IPS-20b (cell line): Measurements from ENCODE around the gene IGFBP2.

Experiments
- H3K27ac ChIP-seq: one replicate; pipeline ENCODE4 v1.5.1; 2013; ENCODE audit warnings: low read length
- H3K27me3 ChIP-seq: 2 replicates; pipeline ENCODE4 v1.6.1; 2013; ENCODE audit warnings: mild to moderate bottlenecking, low read length, inconsistent platforms; ENCODE audit not compliant: insufficient read depth
- H3K36me3 ChIP-seq: 2 replicates; pipeline ENCODE4 v1.6.1; 2013; ENCODE audit warnings: low read depth, mild to moderate bottlenecking, inconsistent platforms, low read length, moderate library complexity; ENCODE audit not compliant: insufficient read depth
- H3K4me1 ChIP-seq: 2 replicates; pipeline ENCODE4 v1.6.1; 2013; ENCODE audit warnings: mild to moderate bottlenecking, control low read depth, inconsistent platforms, low read length, moderate library complexity; ENCODE audit not compliant: insufficient read depth
- H3K4me3 ChIP-seq: 2 replicates; pipeline ENCODE4 v1.5.1; 2013; ENCODE audit warnings: mild to moderate bottlenecking, low read length, inconsistent platforms
- H3K9ac ChIP-seq: 2 replicates; pipeline ENCODE4 v1.6.1; 2013; ENCODE audit warnings: low read depth, mild to moderate bottlenecking, inconsistent platforms, low read length, moderate library complexity
- H3K9me3 ChIP-seq: 2 replicates; pipeline ENCODE4 v1.6.1; 2013; ENCODE audit warnings: mild to moderate bottlenecking, low read depth, low read length, inconsistent platforms; ENCODE audit not compliant: insufficient read depth

Gene IGFBP2

DNA sequence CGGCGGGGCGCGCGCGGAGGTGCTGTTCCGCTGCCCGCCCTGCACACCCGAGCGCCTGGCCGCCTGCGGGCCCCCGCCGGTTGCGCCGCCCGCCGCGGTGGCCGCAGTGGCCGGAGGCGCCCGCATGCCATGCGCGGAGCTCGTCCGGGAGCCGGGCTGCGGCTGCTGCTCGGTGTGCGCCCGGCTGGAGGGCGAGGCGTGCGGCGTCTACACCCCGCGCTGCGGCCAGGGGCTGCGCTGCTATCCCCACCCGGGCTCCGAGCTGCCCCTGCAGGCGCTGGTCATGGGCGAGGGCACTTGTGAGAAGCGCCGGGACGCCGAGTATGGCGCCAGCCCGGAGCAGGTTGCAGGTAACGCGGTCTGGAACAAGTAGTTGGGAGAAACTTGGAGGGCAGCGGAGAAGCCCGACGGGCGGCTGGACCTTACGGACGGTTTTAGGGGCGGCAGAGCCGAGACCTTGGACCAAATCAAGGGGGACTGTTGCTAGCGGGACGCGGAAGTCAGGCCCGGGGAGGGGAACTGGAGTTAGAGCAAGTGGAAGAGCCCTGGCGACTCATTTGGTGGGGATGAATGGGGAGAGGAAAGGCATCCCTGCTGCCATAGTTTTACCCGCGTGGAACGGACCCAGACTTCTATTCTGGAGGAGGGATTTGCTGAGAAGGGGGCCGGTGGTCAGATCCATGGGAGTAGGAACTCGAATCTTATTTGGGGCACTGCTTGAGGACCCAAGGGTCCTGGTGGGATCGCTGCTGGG is 573 bp downstream of the IGFBP2 start:
- Histone ChIP-seq H3K27ac (no peak overlapping the region), H3K9ac (peak overlapping the region; percentile 86; the same call in 1 of the 2 replicates)

DNA sequence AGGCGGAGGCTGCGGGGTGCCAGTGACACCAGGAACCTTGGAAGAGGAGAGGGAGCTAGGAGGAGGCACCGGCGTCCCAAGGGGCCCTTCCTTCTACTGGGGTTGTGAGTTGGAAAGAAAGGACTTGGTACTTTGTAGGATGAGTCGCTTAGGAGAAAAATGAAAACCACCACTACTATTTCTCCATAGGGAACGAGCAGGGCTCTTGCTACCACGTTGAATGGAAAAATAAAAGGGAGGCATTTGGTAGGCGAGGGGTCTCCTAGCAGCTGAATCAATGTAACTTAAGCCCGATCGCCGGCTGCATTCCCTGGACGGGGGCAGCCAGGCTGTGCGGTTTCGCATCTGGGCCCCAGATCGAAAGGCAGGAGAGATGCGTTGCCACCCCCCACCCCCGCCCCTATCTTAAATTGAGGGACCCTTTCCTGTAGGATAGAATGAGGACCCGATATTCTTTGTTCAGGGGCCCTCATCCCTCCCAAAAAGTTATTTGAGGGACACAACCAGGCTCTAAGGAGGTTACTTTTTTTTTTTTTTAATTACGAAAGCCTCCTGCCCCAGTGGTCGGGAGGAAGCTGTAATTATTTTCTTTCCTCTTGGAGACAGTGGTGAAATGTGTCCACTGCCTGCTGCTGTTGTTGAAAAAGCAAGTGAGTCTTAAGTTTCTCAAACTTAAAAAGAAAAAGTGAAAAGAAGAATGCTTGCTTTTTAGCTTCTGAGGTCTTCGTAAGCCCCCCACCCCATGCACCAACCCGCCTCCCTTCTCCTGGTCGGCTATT is 1.3 kb downstream of the IGFBP2 start:
- H3K4me3 ChIP-seq: peak overlapping the region; percentile 96
- H3K27ac ChIP-seq: no peak overlapping the region
- H3K27me3 ChIP-seq: peaks cover 19% of the 10 kb centered on the region
- no peaks in the 10 kb centered on the region for H3K9me3 ChIP-seq
- H3K9ac ChIP-seq: peak overlapping the region; percentile 86; the same call in 1 of the 2 replicates
- peaks cover 9% of the 10 kb centered on the region; the same call in 1 of the 2 replicates for H3K36me3 ChIP-seq
- peaks cover 26% of the 10 kb centered on the region for H3K4me1 ChIP-seq

More for the DNA sequence above, 573 bp downstream of the IGFBP2 start:
- H3K27me3 ChIP-seq: peaks cover 19% of the 10 kb centered on the region
- peaks cover 5% of the 10 kb centered on the region; the same call in 1 of the 2 replicates for H3K36me3 ChIP-seq
- peaks cover 26% of the 10 kb centered on the region for H3K4me1 ChIP-seq
- peak overlapping the region; percentile 96 for H3K4me3 ChIP-seq
- no peaks in the 10 kb centered on the region for H3K9me3 ChIP-seq

DNA sequence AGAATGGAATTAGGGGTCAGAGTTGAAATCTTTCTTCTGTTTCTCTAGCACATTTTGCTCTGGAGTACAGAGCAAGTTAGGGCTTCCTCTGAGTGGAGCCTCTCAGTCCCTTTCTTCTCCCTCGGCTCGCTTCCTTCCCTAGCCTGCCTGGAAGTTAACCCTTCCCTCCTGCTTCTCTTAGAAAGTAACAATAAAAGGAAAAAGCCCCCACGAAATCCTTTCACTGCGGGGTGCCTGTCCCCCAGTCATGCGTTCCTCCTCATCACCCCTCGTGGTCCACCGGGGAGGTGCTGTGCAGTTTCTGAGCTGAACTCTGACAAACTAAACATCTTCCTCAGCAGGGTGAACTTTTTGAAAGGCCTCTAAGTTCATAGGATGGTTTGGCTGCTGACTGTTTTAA is 2.0 kb downstream of the IGFBP2 start:
- H3K27me3 ChIP-seq: peaks cover 19% of the 10 kb centered on the region
- peak overlapping the region; percentile 96 for H3K4me3 ChIP-seq
- peak overlapping the region; percentile 86; the same call in 1 of the 2 replicates for H3K9ac ChIP-seq
- no peak overlapping the region for H3K27ac ChIP-seq
- no peaks in the 10 kb centered on the region for H3K9me3 ChIP-seq
- H3K36me3 ChIP-seq: peaks cover 14% of the 10 kb centered on the region
- H3K4me1 ChIP-seq: peaks cover 26% of the 10 kb centered on the region

DNA sequence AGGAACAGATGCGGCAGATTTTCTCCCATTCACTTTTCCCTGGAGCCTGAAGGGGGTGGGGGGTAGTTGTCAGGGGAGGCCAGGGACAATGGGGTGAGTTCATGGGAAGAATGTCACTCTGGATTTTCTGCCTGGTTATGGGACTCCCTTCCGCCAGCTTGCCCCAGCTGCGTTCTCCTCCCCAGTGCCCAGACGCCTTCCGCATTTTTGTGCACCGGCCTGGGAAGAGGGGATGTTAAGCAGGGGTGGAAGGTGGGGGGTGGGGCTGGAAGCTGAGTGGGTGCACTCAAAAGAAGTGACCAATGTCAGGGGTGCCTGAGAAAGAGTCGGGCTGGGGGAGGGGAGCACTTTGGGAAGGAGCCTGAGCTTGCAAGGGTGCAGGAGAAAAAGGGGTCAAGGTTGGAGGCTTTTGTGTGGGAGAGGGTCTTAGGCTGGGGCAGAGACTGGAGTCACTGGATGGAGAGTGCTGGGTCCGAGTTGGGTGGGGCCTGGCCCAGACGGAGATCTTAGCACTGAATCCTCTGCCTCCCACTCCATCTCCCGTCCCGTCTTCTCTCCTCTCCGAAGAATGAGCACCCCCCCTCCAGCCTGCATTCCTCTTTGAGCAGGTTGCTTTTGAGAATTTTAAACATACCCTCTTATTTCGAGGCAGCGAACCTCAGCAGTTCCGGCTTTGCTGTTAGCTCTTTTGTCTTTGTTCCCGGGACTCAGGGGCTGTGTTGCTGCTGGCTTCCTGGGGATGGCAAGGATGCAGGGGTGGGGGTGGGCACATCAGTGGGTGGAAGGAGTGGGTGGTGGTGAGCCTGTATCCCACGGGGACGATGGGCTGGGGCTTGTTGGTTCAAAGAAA is 2.7 kb downstream of the IGFBP2 start:
- H3K4me3 ChIP-seq: peak overlapping the region; percentile 96

DNA sequence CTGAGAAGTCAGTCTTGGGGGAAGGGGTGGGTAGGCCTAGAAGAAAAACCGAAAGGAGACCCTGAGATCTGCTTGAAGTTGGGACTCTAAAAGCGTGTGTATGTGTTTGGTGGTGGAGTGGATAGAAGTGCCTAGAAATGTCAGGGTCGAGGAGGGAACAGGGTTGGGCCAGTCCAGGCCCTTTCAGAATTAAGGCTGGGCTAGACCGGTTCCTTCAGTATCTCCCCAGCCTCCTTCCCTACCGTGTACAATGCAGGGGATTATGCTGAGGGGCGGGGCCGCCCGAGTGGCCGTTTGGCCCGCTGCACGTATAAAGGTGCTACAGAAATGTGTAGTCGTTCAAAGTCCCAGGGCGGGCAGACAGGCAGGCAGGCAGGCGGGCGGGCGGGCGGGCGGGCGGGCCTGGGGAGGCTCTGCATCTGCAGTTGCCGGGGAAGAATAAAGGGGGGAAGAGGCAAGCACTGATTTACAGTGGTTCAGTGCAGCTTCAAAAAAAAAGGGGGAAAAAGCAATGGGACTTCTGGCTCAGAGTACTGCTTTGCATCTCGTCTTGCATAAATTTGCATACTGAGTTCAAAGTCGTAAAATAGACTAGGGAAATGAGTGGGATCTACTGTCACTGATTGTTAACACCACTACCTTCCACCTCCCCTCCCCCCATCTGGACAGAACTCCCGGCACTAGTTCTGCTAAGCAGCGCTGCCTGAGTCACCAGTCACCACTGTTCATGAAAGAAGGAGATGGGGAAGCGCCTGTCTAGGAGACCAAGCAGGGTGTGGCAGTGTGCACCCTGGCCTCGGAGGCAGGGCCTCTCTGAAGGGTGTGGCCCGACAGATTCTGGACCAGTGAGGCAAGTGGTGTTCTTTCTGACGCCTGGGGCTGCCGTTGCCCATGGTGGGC is 3.6 kb downstream of the IGFBP2 start:
- Histone ChIP-seq H3K36me3 (peaks cover 25% of the 10 kb centered on the region), H3K27me3 (peaks cover 17% of the 10 kb centered on the region), H3K4me3 (peak overlapping the region; percentile 96), H3K9ac (peak overlapping the region; percentile 86; the same call in 1 of the 2 replicates), H3K9me3 (no peaks in the 10 kb centered on the region), H3K27ac (peak overlapping the region; percentile 66), H3K4me1 (peaks cover 24% of the 10 kb centered on the region)

More for the DNA sequence above, 2.7 kb downstream of the IGFBP2 start:
- Histone ChIP-seq H3K9ac (peak overlapping the region; percentile 86; the same call in 1 of the 2 replicates), H3K36me3 (peaks cover 22% of the 10 kb centered on the region), H3K27ac (peak overlapping the region; percentile 66), H3K9me3 (no peaks in the 10 kb centered on the region), H3K27me3 (peaks cover 19% of the 10 kb centered on the region), H3K4me1 (peaks cover 24% of the 10 kb centered on the region)

DNA sequence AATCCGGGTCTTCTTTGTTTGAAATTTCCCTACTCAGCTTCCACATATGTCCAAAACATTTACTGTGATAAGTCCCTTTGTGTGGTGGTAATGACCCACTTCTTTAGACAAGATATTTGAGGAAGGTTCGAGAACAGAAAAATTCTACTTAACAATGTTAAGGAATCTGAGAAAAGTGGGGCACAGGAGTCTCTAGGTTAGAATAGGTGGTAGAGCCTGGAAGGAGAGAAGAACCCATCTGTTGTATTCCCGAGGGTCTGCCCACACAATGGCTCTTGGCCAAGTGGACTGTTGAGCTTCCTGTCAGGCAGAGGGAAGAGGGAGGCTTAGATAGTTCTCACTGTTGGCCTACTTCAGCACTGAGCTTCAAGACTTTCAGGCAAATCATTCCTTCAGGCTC is 4.3 kb downstream of the IGFBP2 start:
- H3K4me3 ChIP-seq: peak overlapping the region; percentile 56; the same call in 1 of the 2 replicates
- H3K4me1 ChIP-seq: peaks cover 18% of the 10 kb centered on the region
- H3K9ac ChIP-seq: peak overlapping the region; percentile 34; the same call in 1 of the 2 replicates
- peaks cover 25% of the 10 kb centered on the region for H3K36me3 ChIP-seq
- H3K9me3 ChIP-seq: no peaks in the 10 kb centered on the region
- H3K27ac ChIP-seq: no peak overlapping the region
- peaks cover 11% of the 10 kb centered on the region for H3K27me3 ChIP-seq

DNA sequence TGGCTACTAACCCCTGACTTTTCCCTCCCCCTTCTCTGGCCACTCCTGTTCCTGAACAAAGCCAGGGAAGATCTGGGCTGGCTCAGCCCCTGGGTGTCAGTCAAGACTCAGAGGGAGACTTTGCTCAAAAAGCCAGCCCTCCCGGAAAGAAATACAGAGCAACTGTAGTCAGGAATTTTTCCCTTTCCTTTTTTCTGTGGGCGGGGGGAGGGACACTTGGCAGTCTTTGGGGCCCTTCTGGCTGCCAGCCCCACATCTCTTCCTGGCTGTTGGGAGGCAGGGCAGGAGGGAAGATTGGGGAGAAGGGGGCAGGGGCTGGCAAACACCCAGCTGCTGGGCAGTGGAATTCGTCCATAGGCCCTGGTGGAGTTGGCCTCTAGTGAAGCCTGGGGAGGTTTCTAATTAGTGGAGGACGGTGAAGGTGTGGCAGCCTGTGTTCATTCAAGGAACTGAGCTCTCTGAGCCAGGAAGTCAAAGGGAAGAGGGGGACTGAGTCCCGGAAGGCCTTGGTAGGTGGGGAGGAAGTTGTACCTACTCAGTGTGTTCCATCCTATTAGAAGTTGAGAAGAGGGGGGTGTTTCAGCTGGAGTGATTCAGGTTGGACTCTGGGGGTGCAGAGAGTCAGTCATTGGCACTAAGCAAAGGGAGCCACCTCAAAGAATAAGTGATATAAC is 10.9 kb downstream of the IGFBP2 start:
- Histone ChIP-seq H3K9ac (no peak overlapping the region), H3K4me1 (peaks cover 16% of the 10 kb centered on the region), H3K36me3 (peaks cover 36% of the 10 kb centered on the region), H3K4me3 (no peak overlapping the region), H3K27me3 (no peaks in the 10 kb centered on the region), H3K27ac (no peak overlapping the region), H3K9me3 (no peaks in the 10 kb centered on the region)

DNA sequence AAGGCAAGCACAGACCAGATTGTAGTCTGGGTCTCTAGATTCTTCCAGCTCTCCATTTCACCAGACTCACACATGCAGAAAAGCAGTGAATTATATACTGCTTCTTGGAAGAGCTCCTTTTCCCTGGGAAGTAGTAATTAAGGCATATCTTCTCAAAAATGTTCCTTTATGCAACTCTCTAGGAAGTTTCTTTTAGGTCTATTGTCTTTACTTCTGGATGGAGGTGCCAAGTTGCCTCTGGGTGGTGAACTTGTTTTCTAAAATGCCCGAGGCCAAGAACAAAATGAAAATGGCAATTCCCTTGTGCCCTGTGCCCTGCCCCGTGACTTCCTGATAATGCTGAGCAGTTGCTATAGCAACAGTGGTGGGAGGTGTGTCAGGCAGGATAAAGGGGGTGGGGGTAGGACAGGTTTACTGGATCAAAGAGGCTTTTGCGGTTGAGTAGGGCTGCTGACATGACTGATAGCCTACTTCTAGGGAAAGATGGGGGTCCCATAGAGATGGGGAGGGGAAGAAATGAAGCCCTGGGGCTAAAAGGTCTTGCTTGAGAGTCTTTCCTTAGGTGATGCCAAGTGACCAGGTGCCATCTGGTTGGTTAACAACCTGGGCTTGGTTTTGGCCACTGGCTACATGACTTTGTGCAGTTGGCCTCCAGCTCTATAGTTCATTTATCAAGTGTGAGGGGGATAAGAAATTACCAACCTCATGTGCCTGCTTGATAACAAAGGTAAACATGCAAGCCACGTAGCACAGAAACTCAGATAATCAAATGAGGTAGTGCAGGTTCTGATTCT is 11.8 kb downstream of the IGFBP2 start:
- no peak overlapping the region for H3K27ac ChIP-seq
- H3K9ac ChIP-seq: no peak overlapping the region
- no peak overlapping the region for H3K4me3 ChIP-seq
- H3K9me3 ChIP-seq: no peaks in the 10 kb centered on the region
- H3K27me3 ChIP-seq: no peaks in the 10 kb centered on the region
- peaks cover 33% of the 10 kb centered on the region for H3K36me3 ChIP-seq
- peaks cover 24% of the 10 kb centered on the region for H3K4me1 ChIP-seq

DNA sequence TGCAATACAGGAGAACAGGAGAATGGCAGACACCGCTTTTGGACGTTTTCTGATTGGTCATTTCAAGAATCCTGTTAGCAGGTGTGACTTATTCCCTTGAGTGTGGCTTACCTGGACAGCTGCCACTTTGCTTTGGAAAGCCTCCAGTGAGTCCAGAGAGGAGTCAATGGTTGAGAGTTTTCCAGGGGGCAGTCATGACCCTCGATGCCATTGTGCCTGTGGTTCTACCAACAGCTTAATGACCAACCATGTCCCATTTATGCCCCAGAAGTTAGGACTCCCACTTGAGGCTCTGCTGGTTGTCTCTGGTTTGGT is 12.4 kb downstream of the IGFBP2 start:
- Histone ChIP-seq H3K9ac (no peak overlapping the region), H3K4me1 (peaks cover 28% of the 10 kb centered on the region), H3K36me3 (peaks cover 33% of the 10 kb centered on the region), H3K9me3 (no peaks in the 10 kb centered on the region), H3K4me3 (no peak overlapping the region), H3K27me3 (no peaks in the 10 kb centered on the region), H3K27ac (no peak overlapping the region)

DNA sequence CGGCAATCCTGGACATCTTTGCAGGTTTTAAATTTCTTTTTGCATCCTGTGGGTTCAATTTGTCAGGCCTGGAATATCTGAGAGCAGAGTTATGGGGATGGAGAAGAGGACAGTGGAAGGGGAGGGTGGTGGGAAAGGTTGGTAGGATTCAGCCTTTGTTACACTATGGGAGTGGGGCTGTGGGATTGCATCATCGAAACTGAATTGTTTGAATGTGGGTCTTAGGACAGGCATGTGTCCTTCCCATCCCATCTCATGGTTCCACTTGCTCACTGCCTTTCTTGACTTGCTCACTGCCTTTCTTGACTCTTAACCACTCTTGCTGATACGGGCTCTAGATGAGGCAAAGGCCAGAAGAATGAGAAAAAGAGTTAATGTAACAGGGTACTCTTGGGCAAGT is 12.9 kb downstream of the IGFBP2 start:
- H3K27me3 ChIP-seq: no peaks in the 10 kb centered on the region
- H3K4me3 ChIP-seq: no peak overlapping the region
- no peak overlapping the region for H3K9ac ChIP-seq
- peaks cover 28% of the 10 kb centered on the region for H3K4me1 ChIP-seq
- no peak overlapping the region for H3K27ac ChIP-seq
- H3K36me3 ChIP-seq: peaks cover 28% of the 10 kb centered on the region
- no peaks in the 10 kb centered on the region for H3K9me3 ChIP-seq
